Osteoblast (primary cell): ENCODE data around the gene LEP. TPM values are rescaled to one million over a fixed set of nuclear protein-coding genes. Genes with fewer than 3 reads are reported as not detected.

Experiments used
- DNase-seq: peaks from one replicate; pipeline ENCODE4 v3.0.0; 2011; ENCODE audit warnings: low spot score, mixed read lengths; ENCODE audit not compliant: insufficient read length; ENCODE audit errors: missing footprints
- H2AFZ ChIP-seq: 2 replicates; pipeline ENCODE4 v1.6.0; 2011; ENCODE audit warnings: mild to moderate bottlenecking, low read length
- H3K27ac ChIP-seq: 2 replicates; pipeline ENCODE4 v1.5.1; 2011; ENCODE audit warnings: mild to moderate bottlenecking, low read depth, low read length, moderate library complexity
- H3K27me3 ChIP-seq: 2 replicates; pipeline ENCODE4 v1.6.0; 2012; ENCODE audit warnings: mild to moderate bottlenecking, control low read depth, inconsistent platforms, low read length, moderate library complexity; ENCODE audit not compliant: insufficient read depth
- H3K36me3 ChIP-seq: 2 replicates; pipeline ENCODE4 v1.5.1; 2011; ENCODE audit warnings: mild to moderate bottlenecking, low read length, control low read depth, moderate library complexity; ENCODE audit not compliant: insufficient read depth
- H3K4me1 ChIP-seq: 2 replicates; pipeline ENCODE4 v1.5.1; 2011; ENCODE audit warnings: mild to moderate bottlenecking, low read length, control low read depth, moderate library complexity; ENCODE audit not compliant: insufficient read depth
- H3K4me2 ChIP-seq: 2 replicates; pipeline ENCODE4 v1.6.0; 2011; ENCODE audit warnings: mild to moderate bottlenecking, low read length; ENCODE audit not compliant: insufficient read depth
- H3K4me3 ChIP-seq: fragments of 200-600 bp; sonication (generic); 3 replicates; pipeline ENCODE4 v1.5.1; 2012; ENCODE audit warnings: mild to moderate bottlenecking, low read length, inconsistent platforms; ENCODE audit not compliant: insufficient read depth
- H3K79me2 ChIP-seq: 2 replicates; pipeline ENCODE4 v1.6.0; 2012; ENCODE audit warnings: mild to moderate bottlenecking, low read length, control low read depth, inconsistent platforms; ENCODE audit not compliant: insufficient read depth
- H3K9me3 ChIP-seq: 2 replicates; pipeline ENCODE4 v1.5.1; 2011; ENCODE audit warnings: low read depth, low read length, control low read depth
- H4K20me1 ChIP-seq: 2 replicates; pipeline ENCODE4 v1.6.0; 2012; ENCODE audit warnings: mild to moderate bottlenecking, low read length, control low read depth; ENCODE audit not compliant: insufficient read depth
- total RNA-seq: library from RNA; depleted of rRNA; stranded (reverse); fragments of >200 nt; gene quantifications from 2 replicates; pipeline ENCODE4 v1.2.3, GENCODE V29; 2012
- TF ChIP-seq, protein P1 (sequence below): IDR thresholded peaks from 2 replicates; pipeline ENCODE4 v1.5.1; 2011; ENCODE audit warnings: mild to moderate bottlenecking, low read depth, low read length, moderate library complexity; ENCODE audit errors: extremely low read depth

LEP gene
- total RNA-seq, 1 donor, result 0.36 TPM

DNA sequence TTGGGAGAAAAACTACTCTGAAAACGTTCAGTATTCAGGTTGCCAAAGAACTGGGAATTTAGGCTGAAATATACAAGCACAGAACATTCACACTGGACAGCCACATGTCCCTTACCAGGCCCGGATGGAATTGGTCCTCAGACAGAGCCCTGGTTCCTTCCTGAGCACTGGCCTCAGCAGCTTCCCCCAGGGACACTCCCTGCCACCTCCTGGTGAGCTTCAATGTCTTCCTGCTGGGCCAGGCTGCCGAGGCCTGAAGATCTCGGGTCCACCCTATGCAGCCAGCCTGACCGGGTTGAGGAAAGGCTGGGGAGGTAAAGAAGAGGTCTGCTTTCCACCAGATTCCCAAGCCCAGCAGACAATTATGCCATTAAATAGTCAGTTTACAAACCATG lies 24.8 kb downstream of the LEP start:
- TF ChIP-seq, protein P1, sequence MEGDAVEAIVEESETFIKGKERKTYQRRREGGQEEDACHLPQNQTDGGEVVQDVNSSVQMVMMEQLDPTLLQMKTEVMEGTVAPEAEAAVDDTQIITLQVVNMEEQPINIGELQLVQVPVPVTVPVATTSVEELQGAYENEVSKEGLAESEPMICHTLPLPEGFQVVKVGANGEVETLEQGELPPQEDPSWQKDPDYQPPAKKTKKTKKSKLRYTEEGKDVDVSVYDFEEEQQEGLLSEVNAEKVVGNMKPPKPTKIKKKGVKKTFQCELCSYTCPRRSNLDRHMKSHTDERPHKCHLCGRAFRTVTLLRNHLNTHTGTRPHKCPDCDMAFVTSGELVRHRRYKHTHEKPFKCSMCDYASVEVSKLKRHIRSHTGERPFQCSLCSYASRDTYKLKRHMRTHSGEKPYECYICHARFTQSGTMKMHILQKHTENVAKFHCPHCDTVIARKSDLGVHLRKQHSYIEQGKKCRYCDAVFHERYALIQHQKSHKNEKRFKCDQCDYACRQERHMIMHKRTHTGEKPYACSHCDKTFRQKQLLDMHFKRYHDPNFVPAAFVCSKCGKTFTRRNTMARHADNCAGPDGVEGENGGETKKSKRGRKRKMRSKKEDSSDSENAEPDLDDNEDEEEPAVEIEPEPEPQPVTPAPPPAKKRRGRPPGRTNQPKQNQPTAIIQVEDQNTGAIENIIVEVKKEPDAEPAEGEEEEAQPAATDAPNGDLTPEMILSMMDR, result no peak
- Histone ChIP-seq H3K4me2 (no peak overlapping the region), H3K9me3 (no peaks in the 10 kb centered on the region), H3K79me2 (no peaks in the 10 kb centered on the region), H3K4me3 (no peak overlapping the region), H2AFZ (no peak overlapping the region), H3K36me3 (no peaks in the 10 kb centered on the region), H3K27me3 (no peaks in the 10 kb centered on the region), H3K27ac (no peak overlapping the region), H3K4me1 (peaks cover 18% of the 10 kb centered on the region), H4K20me1 (no peaks in the 10 kb centered on the region)
- DNase-seq, result no peak

DNA sequence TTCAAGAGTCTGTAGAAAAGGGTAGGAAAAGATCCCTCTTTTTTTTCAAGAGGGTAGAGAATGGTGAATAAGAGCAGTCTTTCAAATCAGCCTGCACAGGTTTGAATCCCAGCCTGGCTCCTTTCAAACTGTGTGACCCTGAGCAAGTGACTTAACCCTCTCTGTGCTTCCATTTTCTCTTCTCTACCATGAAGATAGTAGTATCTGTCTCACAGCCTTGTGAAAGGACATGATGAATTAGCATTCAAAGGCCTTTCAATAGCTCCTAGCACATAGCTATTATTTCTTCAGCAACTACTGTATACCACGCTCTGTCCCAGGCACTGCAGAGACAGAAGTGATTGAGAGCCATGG lies 25.4 kb downstream of the LEP start:
- Histone ChIP-seq H3K4me3 (peak overlapping the region; percentile 66), H3K36me3 (no peaks in the 10 kb centered on the region), H3K79me2 (no peaks in the 10 kb centered on the region), H4K20me1 (no peaks in the 10 kb centered on the region), H3K27me3 (peaks cover 2% of the 10 kb centered on the region), H3K4me1 (peaks cover 24% of the 10 kb centered on the region), H3K27ac (no peak overlapping the region), H3K9me3 (no peaks in the 10 kb centered on the region), H2AFZ (peak overlapping the region; percentile 92), H3K4me2 (peak overlapping the region; percentile 89)
- DNase-seq, result no peak
- TF ChIP-seq, protein P1, result no peak

DNA sequence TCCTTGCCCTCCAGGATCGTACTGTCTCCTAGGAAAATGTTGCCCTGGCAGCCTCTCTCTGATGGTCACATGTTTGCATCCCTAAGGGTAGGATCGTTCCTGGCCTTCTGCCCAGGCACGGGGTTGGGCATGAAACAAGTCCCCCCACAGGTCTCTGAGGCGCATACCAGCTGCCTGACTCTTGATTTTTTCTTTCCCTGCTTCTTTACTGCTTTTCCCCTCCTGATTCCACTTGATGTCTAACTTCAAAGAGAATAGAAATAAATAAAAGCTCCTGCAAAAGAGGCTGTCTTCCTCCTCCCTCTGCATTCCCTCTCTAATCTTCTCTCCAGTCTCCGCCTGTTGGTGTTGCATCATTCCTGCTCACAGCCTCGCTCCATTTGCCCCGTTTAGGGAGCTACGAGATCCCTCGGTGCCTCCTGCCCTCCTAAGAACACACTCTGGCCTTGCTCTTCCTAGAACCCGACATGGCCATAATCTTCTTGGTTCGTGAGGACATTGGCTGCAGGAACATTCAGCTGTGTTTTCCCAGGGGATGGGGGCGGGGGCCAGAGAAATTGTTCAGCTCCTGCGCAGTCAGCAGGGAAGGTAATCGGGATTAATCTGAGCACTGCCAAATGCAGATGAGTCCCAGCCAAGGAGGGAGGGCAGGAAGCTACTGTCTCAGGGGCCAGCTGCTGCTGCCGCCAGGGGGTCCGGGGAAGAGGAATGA lies 26.0 kb downstream of the LEP start:
- Histone ChIP-seq H3K36me3 (no peaks in the 10 kb centered on the region), H3K4me2 (peak overlapping the region; percentile 89), H3K79me2 (no peaks in the 10 kb centered on the region), H3K27me3 (peaks cover 2% of the 10 kb centered on the region), H3K27ac (peak overlapping the region; percentile 45), H3K4me3 (peak overlapping the region; percentile 66), H2AFZ (peak overlapping the region; percentile 92), H3K4me1 (peaks cover 30% of the 10 kb centered on the region), H3K9me3 (no peaks in the 10 kb centered on the region), H4K20me1 (no peaks in the 10 kb centered on the region)
- TF ChIP-seq, protein P1, result no peak
- peak; percentile 92 for DNase-seq

DNA sequence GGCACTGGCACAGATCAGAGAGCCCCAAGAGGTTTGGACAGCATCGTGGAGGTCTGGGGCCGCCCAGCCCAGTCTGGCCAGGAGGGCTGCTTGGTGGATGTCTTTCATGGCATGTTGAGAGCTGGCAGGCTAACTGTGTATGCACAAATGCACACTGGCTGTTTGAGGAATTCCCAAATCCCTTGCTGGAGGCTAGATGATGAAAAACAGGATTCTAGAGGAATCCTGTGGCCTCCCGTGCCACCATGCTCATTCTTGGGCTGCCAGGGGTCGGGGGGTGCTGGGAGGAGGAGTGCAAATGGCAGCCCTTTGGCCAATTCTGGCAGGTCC lies 26.5 kb downstream of the LEP start:
- H3K4me3 ChIP-seq, result peak overlapping the region; percentile 66
- peaks cover 2% of the 10 kb centered on the region for H3K27me3 ChIP-seq
- no peaks in the 10 kb centered on the region for H3K9me3 ChIP-seq
- TF ChIP-seq, protein P1, result no peak
- H3K27ac ChIP-seq, result peak overlapping the region; percentile 45
- H3K4me1 ChIP-seq, result peaks cover 30% of the 10 kb centered on the region
- H3K79me2 ChIP-seq, result no peaks in the 10 kb centered on the region
- no peak for DNase-seq
- H4K20me1 ChIP-seq, result no peaks in the 10 kb centered on the region
- H2AFZ ChIP-seq, result peak overlapping the region; percentile 92
- H3K4me2 ChIP-seq, result peak overlapping the region; percentile 89
- H3K36me3 ChIP-seq, result no peaks in the 10 kb centered on the region
